GM12872 (cell line): Measurements from ENCODE around the gene EDDM13.

Source experiments
- TF ChIP-seq, protein P1 (sequence below): IDR thresholded peaks from 3 replicates; pipeline ENCODE4 v1.5.1; 2011; ENCODE audit warnings: low read depth, mild to moderate bottlenecking, low read length, moderate library complexity; ENCODE audit not compliant: insufficient read depth

EDDM13 gene

DNA sequence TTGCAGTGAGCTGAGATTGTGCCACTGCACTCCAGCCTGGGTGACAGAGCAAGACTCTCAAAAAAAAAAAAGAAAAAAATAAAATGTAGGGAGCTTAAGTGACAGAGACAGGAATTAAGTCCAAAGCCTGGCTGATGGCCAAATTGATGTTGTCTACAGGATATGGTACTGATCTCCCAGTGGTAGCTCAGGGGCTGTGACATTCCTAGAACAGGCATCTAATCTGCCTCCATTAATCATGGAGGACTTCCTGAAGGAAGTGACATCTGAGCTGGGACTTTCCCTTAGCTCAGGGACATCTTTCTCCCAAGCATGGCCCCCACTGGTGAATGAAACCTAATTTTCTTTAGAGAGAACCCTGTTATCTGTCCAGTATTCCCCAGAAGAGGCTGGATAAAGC, 11.4 kb upstream of the EDDM13 start:
- TF ChIP-seq, protein P1, sequence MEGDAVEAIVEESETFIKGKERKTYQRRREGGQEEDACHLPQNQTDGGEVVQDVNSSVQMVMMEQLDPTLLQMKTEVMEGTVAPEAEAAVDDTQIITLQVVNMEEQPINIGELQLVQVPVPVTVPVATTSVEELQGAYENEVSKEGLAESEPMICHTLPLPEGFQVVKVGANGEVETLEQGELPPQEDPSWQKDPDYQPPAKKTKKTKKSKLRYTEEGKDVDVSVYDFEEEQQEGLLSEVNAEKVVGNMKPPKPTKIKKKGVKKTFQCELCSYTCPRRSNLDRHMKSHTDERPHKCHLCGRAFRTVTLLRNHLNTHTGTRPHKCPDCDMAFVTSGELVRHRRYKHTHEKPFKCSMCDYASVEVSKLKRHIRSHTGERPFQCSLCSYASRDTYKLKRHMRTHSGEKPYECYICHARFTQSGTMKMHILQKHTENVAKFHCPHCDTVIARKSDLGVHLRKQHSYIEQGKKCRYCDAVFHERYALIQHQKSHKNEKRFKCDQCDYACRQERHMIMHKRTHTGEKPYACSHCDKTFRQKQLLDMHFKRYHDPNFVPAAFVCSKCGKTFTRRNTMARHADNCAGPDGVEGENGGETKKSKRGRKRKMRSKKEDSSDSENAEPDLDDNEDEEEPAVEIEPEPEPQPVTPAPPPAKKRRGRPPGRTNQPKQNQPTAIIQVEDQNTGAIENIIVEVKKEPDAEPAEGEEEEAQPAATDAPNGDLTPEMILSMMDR: no peak

DNA sequence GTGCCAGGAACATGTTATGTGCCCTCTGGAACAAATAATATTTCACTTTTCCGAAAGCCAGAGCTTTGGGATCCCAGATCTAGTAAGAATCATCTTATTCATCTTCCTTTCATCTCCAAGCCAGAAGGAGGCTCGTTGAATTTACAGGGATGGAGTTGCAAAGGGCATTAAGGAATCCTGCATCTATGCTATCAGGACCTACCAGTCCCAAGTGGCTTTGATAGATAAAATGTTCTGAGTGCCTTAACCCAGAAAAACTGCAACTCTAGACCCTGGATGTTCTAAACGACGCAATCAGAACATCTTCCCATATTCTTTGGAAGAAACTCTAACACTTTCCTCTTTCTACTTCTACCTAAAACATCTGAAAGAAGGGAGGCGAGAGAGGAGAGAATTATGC, 9.2 kb upstream of the EDDM13 start:
- TF ChIP-seq, protein P1: no peak

DNA sequence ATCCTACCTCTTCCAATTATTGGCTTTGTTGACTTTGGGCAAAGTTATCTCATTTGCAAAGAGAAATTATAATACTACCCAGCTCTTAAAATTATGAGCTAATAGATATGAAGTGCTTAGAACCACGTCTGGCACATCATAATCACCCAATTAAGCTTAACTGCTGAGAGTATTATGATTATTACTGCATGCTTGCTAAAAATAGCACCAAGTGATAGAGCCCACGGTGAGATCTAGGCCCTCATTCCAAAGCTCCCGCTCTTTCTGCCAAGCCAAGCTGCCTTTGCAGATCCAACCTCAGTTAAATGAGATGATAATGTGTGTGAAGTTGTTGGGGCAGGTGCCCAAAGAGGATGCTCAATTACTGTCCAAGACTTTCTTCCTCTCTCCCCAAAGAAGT, 6.5 kb upstream of the EDDM13 start:
- TF ChIP-seq, protein P1: no peak

DNA sequence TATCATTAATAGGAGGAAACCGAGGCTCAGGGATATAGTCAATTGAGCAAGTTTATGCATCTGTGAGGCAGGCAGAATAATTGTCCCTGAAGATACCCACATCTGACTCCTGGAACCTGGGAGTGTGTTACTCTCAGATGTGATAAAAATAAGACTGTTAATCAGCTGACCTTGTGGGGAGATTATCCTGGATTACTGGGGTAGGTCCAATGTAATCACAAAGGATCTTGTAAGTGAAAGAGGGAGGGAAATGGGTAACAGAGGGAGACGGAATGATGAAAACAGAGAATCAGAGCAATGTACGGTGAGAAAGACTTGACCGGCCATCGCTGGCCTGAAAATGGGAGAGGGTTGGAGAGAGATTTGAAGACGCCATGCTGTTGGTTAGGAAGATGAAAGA, 3.2 kb upstream of the EDDM13 start:
- TF ChIP-seq, protein P1: no peak

DNA sequence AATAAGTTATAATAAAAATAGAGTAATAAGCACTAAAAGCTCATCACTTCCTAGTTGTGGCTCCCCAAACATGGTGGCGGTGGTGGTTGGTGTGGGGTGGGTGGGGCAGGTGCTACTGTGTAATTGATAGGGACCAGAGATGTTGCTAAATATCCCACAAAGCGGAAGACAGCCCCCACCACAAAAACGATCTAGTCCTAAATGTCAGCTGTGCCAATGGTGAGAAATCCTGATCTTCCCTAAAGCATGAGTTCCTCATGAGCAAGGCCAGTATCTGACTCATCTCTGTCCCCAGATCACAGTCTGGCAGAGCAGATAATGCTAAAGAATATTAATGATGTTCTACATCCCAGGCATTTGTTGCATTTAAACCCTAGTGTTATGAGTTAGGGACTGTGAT, 1.9 kb upstream of the EDDM13 start:
- TF ChIP-seq, protein P1: no peak

DNA sequence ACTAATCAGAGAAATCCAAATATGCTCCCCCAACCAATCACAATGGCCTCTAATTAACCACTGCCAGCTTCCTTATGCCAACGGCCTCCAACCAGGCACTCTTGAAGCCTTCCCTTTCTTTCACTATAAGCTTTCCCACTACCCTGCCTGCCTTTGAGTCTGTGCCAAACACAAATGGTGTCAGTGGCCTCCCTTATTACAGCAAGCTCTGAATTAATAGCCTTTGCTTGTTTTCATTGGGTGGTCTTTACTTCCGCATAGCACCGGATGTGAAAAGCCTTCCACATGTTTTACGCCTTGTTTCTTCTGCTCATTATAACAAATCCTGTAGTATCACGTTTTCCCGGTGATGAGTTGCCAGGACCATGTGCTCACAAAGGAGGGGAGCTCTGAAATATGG, 1.4 kb upstream of the EDDM13 start:
- TF ChIP-seq, protein P1: no peak

DNA sequence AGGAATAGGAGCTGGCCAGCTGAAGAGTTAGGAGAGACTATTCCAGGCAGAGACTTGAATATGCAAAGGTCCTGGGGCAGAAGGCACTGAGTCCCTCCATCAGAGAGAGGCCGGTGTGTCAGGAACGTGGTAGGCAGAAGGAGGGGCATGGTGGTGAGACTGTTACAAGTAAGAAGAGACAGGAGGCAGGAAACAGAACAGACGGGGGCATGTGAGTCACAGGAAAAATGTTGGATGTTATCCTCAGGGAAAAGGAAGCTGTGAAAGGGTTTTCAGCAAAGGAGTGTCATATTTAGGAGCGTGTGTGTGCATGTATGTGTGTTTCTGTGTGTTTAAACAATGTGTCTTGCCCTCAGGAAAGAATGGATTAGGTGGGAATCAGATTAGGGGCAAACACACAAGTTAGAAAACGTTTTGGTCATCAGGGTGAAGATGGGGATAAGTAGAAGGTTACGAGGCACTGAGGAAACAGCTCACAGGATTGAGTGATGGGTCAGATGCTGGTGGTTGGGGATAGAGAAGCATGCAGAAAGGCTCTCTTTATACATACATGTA, 1.1 kb downstream of the EDDM13 start:
- TF ChIP-seq, protein P1: no peak

DNA sequence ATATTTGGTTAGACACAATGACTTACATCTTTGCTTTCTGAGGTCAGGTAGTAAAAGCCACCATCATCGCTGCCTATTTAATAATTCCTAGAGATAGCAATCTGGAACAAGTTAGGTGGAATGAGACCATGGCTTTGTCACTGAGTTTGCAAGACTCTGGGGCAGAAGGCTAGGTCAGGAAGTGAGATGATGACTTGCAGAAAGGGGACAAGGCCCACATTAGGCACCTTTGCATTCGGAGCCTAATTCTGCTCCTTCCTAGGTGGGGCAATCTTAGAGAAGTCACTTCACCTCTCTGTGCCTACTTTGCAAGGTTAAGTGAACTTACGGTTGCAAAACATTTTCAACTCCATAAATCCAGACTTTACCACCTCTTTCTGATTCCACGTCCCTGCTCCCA, 10.3 kb downstream of the EDDM13 start:
- TF ChIP-seq, protein P1: no peak
